ENCODE results near the gene BTBD1. TPM values are rescaled to one million over a fixed set of nuclear protein-coding genes. Genes with fewer than 3 reads are reported as not detected.

BTBD1 gene
- total and polyA plus RNA-seq, 2 donors: 44.4 to 61.1 TPM

- DNase-seq (ENCODE audit: low read depth in 6 of 9, low spot score in 9 of 9): peak in 7 of 9 donors; percentile 38 to 77 (median 57)
- Histone ChIP-seq H3K36me3 (ENCODE audit: control insufficient read depth in 2 of 2, insufficient read depth in 2 of 2, low read length in 1 of 2) (peaks cover 0 to 3% of the 10 kb centered on the region in 2 donors), H3K27ac (ENCODE audit: low read depth in 1 of 2, low read length in 1 of 2) (no peak overlapping the region), H3K27me3 (ENCODE audit: control insufficient read depth in 2 of 2, insufficient read depth in 1 of 2, low read length in 1 of 2) (no peaks in the 10 kb centered on the region), H3K4me3 (ENCODE audit: low read length in 2 of 2) (peak overlapping the region; percentile 19 to 29), H3K4me1 (ENCODE audit: control insufficient read depth in 2 of 2, insufficient read depth in 2 of 2, low read length in 2 of 2) (peaks cover 0 to 4% of the 10 kb centered on the region in 2 donors), H3K9me3 (ENCODE audit: control insufficient read depth in 2 of 2, insufficient read depth in 1 of 2, low read length in 1 of 2) (no peaks in the 10 kb centered on the region)
- WGBS: 9% methylated on average over 6 of the region's 6 CpGs
Measured at GRCh38 chr15:82999905-83000671, 67.0 kb downstream of the BTBD1 start.

- H3K36me3 ChIP-seq (ENCODE audit: control insufficient read depth in 2 of 2, insufficient read depth in 2 of 2, low read length in 1 of 2): peaks cover 0 to 3% of the 10 kb centered on the region in 2 donors
- H3K9me3 ChIP-seq (ENCODE audit: control insufficient read depth in 2 of 2, insufficient read depth in 1 of 2, low read length in 1 of 2): no peaks in the 10 kb centered on the region
- no peak overlapping the region for H3K27ac ChIP-seq (ENCODE audit: low read depth in 1 of 2, low read length in 1 of 2)
- DNase-seq (ENCODE audit: low read depth in 6 of 9, low spot score in 9 of 9): no peak
- WGBS: 96% methylated on average over 6 of the region's 6 CpGs
- peaks cover 0 to 4% of the 10 kb centered on the region in 2 donors for H3K4me1 ChIP-seq (ENCODE audit: control insufficient read depth in 2 of 2, insufficient read depth in 2 of 2, low read length in 2 of 2)
- no peaks in the 10 kb centered on the region for H3K27me3 ChIP-seq (ENCODE audit: control insufficient read depth in 2 of 2, insufficient read depth in 1 of 2, low read length in 1 of 2)
- H3K4me3 ChIP-seq (ENCODE audit: low read length in 2 of 2): no peak overlapping the region
Measured at GRCh38 chr15:82999426-82999825, 67.6 kb downstream of the BTBD1 start.

DNA sequence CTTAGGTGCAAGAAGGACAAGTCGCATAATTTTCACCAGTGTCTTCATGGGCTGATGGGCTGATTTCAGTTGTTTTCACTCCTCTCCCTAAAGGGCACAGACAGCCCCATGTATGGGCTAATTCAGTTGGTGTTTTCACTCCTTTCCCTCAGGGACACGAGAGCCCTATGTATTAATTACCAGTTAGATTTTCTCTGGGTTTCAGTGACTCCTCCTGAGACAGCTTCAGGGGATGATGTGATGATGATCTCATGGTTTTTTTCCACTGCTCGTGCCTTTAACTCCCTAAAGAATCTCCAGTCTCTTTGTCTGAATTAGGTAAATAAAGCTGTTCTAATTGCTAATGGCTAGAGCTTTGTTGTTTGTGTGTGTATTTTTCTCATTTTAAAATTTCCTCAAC lies 71.1 kb downstream of the BTBD1 start:
- 94% methylated on average over 3 of the region's 3 CpGs for WGBS
- DNase-seq (ENCODE audit: low read depth in 6 of 9, low spot score in 9 of 9): no peak
- no peak overlapping the region for H3K27ac ChIP-seq (ENCODE audit: low read depth in 1 of 2, low read length in 1 of 2)
- no peaks in the 10 kb centered on the region for H3K27me3 ChIP-seq (ENCODE audit: control insufficient read depth in 2 of 2, insufficient read depth in 1 of 2, low read length in 1 of 2)
- H3K4me3 ChIP-seq (ENCODE audit: low read length in 2 of 2): no peak overlapping the region
- H3K9me3 ChIP-seq (ENCODE audit: control insufficient read depth in 2 of 2, insufficient read depth in 1 of 2, low read length in 1 of 2): no peaks in the 10 kb centered on the region
- H3K36me3 ChIP-seq (ENCODE audit: control insufficient read depth in 2 of 2, insufficient read depth in 2 of 2, low read length in 1 of 2): peaks cover 3 to 4% of the 10 kb centered on the region in 2 donors
- H3K4me1 ChIP-seq (ENCODE audit: control insufficient read depth in 2 of 2, insufficient read depth in 2 of 2, low read length in 2 of 2): peaks cover 0 to 4% of the 10 kb centered on the region in 2 donors

DNA sequence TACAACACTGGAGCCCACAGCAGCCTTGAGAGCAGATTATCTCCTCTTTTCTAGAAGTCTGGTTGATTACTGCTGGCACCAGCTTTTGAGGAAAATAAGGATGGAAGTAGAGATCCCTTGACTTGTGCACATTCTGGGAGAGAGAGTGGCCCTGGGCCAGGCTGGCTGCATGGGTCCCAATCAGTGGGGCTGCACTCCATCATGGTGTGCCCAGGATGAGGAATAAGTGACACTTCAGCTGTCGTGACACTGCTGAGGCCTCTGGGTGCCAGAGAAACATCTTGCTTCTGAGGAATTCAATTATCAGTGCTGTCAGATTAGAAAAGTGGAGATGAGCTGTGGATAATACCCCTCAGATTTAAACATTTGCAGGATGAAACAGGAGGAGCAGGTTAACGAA lies 72.0 kb downstream of the BTBD1 start:
- Histone ChIP-seq H3K4me1 (ENCODE audit: control insufficient read depth in 2 of 2, insufficient read depth in 2 of 2, low read length in 2 of 2) (peaks cover 0 to 2% of the 10 kb centered on the region in 2 donors), H3K36me3 (ENCODE audit: control insufficient read depth in 2 of 2, insufficient read depth in 2 of 2, low read length in 1 of 2) (peaks cover 3 to 4% of the 10 kb centered on the region in 2 donors), H3K4me3 (ENCODE audit: low read length in 2 of 2) (no peak overlapping the region), H3K27ac (ENCODE audit: low read depth in 1 of 2, low read length in 1 of 2) (no peak overlapping the region), H3K9me3 (ENCODE audit: control insufficient read depth in 2 of 2, insufficient read depth in 1 of 2, low read length in 1 of 2) (no peaks in the 10 kb centered on the region), H3K27me3 (ENCODE audit: control insufficient read depth in 2 of 2, insufficient read depth in 1 of 2, low read length in 1 of 2) (no peaks in the 10 kb centered on the region)
- DNase-seq (ENCODE audit: low read depth in 6 of 9, low spot score in 9 of 9): no peak
- 97% methylated on average over 2 of the region's 2 CpGs for WGBS

DNA sequence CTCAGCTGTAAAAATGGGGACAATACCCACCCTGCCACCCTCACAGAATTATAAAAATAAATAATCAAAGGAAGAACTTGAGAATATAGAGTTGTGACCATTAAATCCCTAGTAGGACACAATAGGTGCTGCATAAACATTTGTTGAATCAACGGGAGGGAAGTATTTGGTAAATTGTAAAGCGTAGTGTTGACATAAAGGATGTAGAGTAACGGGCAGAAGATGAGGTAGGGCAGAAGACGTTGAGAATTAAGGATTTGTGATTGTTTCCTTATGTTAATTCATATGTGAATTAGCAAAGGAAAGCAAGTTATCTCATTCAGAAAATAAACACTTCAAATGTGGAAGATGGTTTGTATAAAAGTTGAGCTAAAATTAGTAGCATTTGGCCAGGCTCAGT lies 73.9 kb downstream of the BTBD1 start:
- Histone ChIP-seq H3K9me3 (ENCODE audit: control insufficient read depth in 2 of 2, insufficient read depth in 1 of 2, low read length in 1 of 2) (no peaks in the 10 kb centered on the region), H3K27me3 (ENCODE audit: control insufficient read depth in 2 of 2, insufficient read depth in 1 of 2, low read length in 1 of 2) (no peaks in the 10 kb centered on the region), H3K4me3 (ENCODE audit: low read length in 2 of 2) (no peak overlapping the region), H3K36me3 (ENCODE audit: control insufficient read depth in 2 of 2, insufficient read depth in 2 of 2, low read length in 1 of 2) (peaks cover 4 to 8% of the 10 kb centered on the region in 2 donors), H3K27ac (ENCODE audit: low read depth in 1 of 2, low read length in 1 of 2) (no peak overlapping the region), H3K4me1 (ENCODE audit: control insufficient read depth in 2 of 2, insufficient read depth in 2 of 2, low read length in 2 of 2) (no peaks in the 10 kb centered on the region)
- no peak for DNase-seq (ENCODE audit: low read depth in 6 of 9, low spot score in 9 of 9)
- WGBS: 95% methylated on average over 4 of the region's 4 CpGs

- no peak overlapping the region for H3K4me3 ChIP-seq (ENCODE audit: low read length in 2 of 2)
- no peaks in the 10 kb centered on the region for H3K4me1 ChIP-seq (ENCODE audit: control insufficient read depth in 2 of 2, insufficient read depth in 2 of 2, low read length in 2 of 2)
- H3K27ac ChIP-seq (ENCODE audit: low read depth in 1 of 2, low read length in 1 of 2): no peak overlapping the region
- no peaks in the 10 kb centered on the region for H3K27me3 ChIP-seq (ENCODE audit: control insufficient read depth in 2 of 2, insufficient read depth in 1 of 2, low read length in 1 of 2)
- DNase-seq (ENCODE audit: low read depth in 6 of 9, low spot score in 9 of 9): no peak
- no peaks in the 10 kb centered on the region for H3K9me3 ChIP-seq (ENCODE audit: control insufficient read depth in 2 of 2, insufficient read depth in 1 of 2, low read length in 1 of 2)
- peaks cover 4 to 8% of the 10 kb centered on the region in 2 donors for H3K36me3 ChIP-seq (ENCODE audit: control insufficient read depth in 2 of 2, insufficient read depth in 2 of 2, low read length in 1 of 2)
- 97% methylated on average over 3 of the region's 3 CpGs for WGBS
Measured at GRCh38 chr15:82992436-82992998, 74.5 kb downstream of the BTBD1 start.

GRCh38 chr15:82986442-82986780 lies 80.6 kb downstream of the BTBD1 start:
- no peaks in the 10 kb centered on the region for H3K27me3 ChIP-seq (ENCODE audit: control insufficient read depth in 2 of 2, insufficient read depth in 1 of 2, low read length in 1 of 2)
- under 1% methylated on average over 12 of the region's 12 CpGs for WGBS

DNA sequence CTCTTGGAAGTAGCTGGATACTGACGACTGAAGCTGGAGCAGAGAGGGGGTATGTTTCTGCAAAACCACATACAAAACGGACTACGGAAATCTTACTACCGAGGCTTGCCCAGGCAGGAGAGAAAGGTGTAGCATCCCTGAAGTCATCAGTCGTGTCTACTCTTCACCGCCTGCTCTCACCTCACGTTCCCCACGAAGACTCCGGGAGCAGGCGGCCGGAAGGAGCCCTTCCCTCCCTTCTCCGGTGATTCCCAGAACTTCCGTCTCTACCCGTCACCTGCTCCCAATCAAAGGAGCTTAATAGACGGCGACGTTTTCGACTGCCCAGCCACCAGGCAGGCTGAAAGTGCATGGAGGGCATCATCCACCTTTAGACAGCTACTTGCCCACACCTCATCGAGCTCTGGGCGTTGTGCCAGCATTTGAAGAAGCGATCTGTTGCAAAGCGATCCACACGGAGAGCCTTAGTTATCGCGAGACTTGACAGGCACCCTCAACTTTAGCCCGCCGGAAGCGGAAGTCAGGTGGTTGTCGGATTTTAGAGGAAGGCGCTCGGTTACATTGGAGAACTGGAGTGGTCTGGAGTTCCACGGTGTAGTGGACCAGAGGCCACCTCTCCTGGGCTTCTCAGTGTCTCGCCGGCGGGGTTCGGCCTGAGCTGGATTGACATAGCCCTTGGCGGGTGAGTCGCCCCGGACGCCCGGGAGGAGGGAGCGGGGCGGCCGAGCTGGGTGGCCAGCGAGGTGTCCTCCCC lies 81.2 kb downstream of the BTBD1 start, which contains the start of gene RAMAC:
TSS of gene RAMAC (plus strand) at position 523 of the 754 bp plus-strand sequence. CDS start 2,809 bp downstream, outside the sequence.
- peak within 1 kb of the TSS; percentile 74 to 75 for H3K4me3 ChIP-seq (ENCODE audit: low read length in 2 of 2)
- H3K4me1 ChIP-seq (ENCODE audit: control insufficient read depth in 2 of 2, insufficient read depth in 2 of 2, low read length in 2 of 2): peaks cover 11% of the 10 kb centered on the region in 2 donors
- 1% methylated on average over 45 of the region's 45 CpGs for WGBS
- DNase-seq (ENCODE audit: low read depth in 6 of 9, low spot score in 9 of 9): peak; percentile 86 to 98 (median 93)
- H3K27me3 ChIP-seq (ENCODE audit: control insufficient read depth in 2 of 2, insufficient read depth in 1 of 2, low read length in 1 of 2): no peaks in the 10 kb centered on the region
- peak within 1 kb of the TSS; percentile 67 to 88 for H3K27ac ChIP-seq (ENCODE audit: low read depth in 1 of 2, low read length in 1 of 2)
- no peaks in the 10 kb centered on the region for H3K9me3 ChIP-seq (ENCODE audit: control insufficient read depth in 2 of 2, insufficient read depth in 1 of 2, low read length in 1 of 2)
- peaks cover 0 to 5% of the 10 kb centered on the region in 2 donors for H3K36me3 ChIP-seq (ENCODE audit: control insufficient read depth in 2 of 2, insufficient read depth in 2 of 2, low read length in 1 of 2)

More at GRCh38 chr15:82986442-82986780, 80.6 kb downstream of the BTBD1 start:
- H3K4me3 ChIP-seq (ENCODE audit: low read length in 2 of 2): peak overlapping the region; percentile 74 to 75
- peaks cover 11% of the 10 kb centered on the region in 2 donors for H3K4me1 ChIP-seq (ENCODE audit: control insufficient read depth in 2 of 2, insufficient read depth in 2 of 2, low read length in 2 of 2)
- peaks cover 2 to 6% of the 10 kb centered on the region in 2 donors for H3K36me3 ChIP-seq (ENCODE audit: control insufficient read depth in 2 of 2, insufficient read depth in 2 of 2, low read length in 1 of 2)
- peak in 6 of 9 donors; percentile 16 to 60 (median 31) for DNase-seq (ENCODE audit: low read depth in 6 of 9, low spot score in 9 of 9)
- H3K9me3 ChIP-seq (ENCODE audit: control insufficient read depth in 2 of 2, insufficient read depth in 1 of 2, low read length in 1 of 2): no peaks in the 10 kb centered on the region
- peak overlapping the region; percentile 61 to 88 for H3K27ac ChIP-seq (ENCODE audit: low read depth in 1 of 2, low read length in 1 of 2)

GRCh38 chr15:82980981-82981380 lies 86.1 kb downstream of the BTBD1 start:
- H3K9me3 ChIP-seq (ENCODE audit: control insufficient read depth in 2 of 2, insufficient read depth in 1 of 2, low read length in 1 of 2): no peaks in the 10 kb centered on the region
- H3K27me3 ChIP-seq (ENCODE audit: control insufficient read depth in 2 of 2, insufficient read depth in 1 of 2, low read length in 1 of 2): no peaks in the 10 kb centered on the region
- no peak for DNase-seq (ENCODE audit: low read depth in 6 of 9, low spot score in 9 of 9)
- no peaks in the 10 kb centered on the region for H3K36me3 ChIP-seq (ENCODE audit: control insufficient read depth in 2 of 2, insufficient read depth in 2 of 2, low read length in 1 of 2)
- peaks cover 5 to 6% of the 10 kb centered on the region in 2 donors for H3K4me1 ChIP-seq (ENCODE audit: control insufficient read depth in 2 of 2, insufficient read depth in 2 of 2, low read length in 2 of 2)
- 90% methylated on average over 2 of the region's 2 CpGs for WGBS
- no peak overlapping the region for H3K4me3 ChIP-seq (ENCODE audit: low read length in 2 of 2)
- H3K27ac ChIP-seq (ENCODE audit: low read depth in 1 of 2, low read length in 1 of 2): no peak overlapping the region
